Measurements from ENCODE around the gene AGMO.

The AGMO gene

GRCh38 chr7:15457990-15458955, 103.5 kb downstream of the AGMO start:
- DNase-seq (ENCODE audit: low read depth): no peak

GRCh38 chr7:15452670-15453069, 109.1 kb downstream of the AGMO start:
- no peak for DNase-seq (ENCODE audit: low read depth)

- DNase-seq (ENCODE audit: low read depth): no peak
Measured at GRCh38 chr7:15446722-15447121, 115.1 kb downstream of the AGMO start.

GRCh38 chr7:15446280-15446679, 115.5 kb downstream of the AGMO start:
- DNase-seq (ENCODE audit: low read depth): no peak

- no peak for DNase-seq (ENCODE audit: low read depth)
Measured at GRCh38 chr7:15441915-15442314, 119.9 kb downstream of the AGMO start.

GRCh38 chr7:15440482-15440881, 121.3 kb downstream of the AGMO start:
- DNase-seq (ENCODE audit: low read depth): no peak

GRCh38 chr7:15439853-15440252, 122.0 kb downstream of the AGMO start:
- no peak for DNase-seq (ENCODE audit: low read depth)

GRCh38 chr7:15433151-15433550, 128.7 kb downstream of the AGMO start:
- DNase-seq (ENCODE audit: low read depth): no peak

GRCh38 chr7:15430911-15431310, 130.9 kb downstream of the AGMO start:
- no peak for DNase-seq (ENCODE audit: low read depth)

- DNase-seq (ENCODE audit: low read depth): no peak
Measured at GRCh38 chr7:15430191-15430590, 131.6 kb downstream of the AGMO start.

GRCh38 chr7:15424468-15424867, 137.3 kb downstream of the AGMO start:
- DNase-seq (ENCODE audit: low read depth): no peak

- DNase-seq (ENCODE audit: low read depth): no peak
Measured at GRCh38 chr7:15419596-15419995, 142.2 kb downstream of the AGMO start.

- DNase-seq (ENCODE audit: low read depth): no peak
Measured at GRCh38 chr7:15418264-15418663, 143.6 kb downstream of the AGMO start.

- no peak for DNase-seq (ENCODE audit: low read depth)
Measured at GRCh38 chr7:15417341-15417988, 144.3 kb downstream of the AGMO start.

- no peak for DNase-seq (ENCODE audit: low read depth)
Measured at GRCh38 chr7:15411019-15411418, 150.8 kb downstream of the AGMO start.

- no peak for DNase-seq (ENCODE audit: low read depth)
Measured at GRCh38 chr7:15407910-15408309, 153.9 kb downstream of the AGMO start.

GRCh38 chr7:15403751-15404150, 158.1 kb downstream of the AGMO start:
- DNase-seq (ENCODE audit: low read depth): no peak

GRCh38 chr7:15403315-15403714, 158.5 kb downstream of the AGMO start:
- DNase-seq (ENCODE audit: low read depth): no peak

- DNase-seq (ENCODE audit: low read depth): no peak
Measured at GRCh38 chr7:15402436-15403136, 159.2 kb downstream of the AGMO start.

- no peak for DNase-seq (ENCODE audit: low read depth)
Measured at GRCh38 chr7:15400440-15400839, 161.4 kb downstream of the AGMO start.

- DNase-seq (ENCODE audit: low read depth): no peak
Measured at GRCh38 chr7:15399441-15399840, 162.4 kb downstream of the AGMO start.

- no peak for DNase-seq (ENCODE audit: low read depth)
Measured at GRCh38 chr7:15397922-15398760, 163.7 kb downstream of the AGMO start.

All from stimulated activated CD8-positive, alpha-beta memory T cell treated with anti-CD3 and anti-CD28 coated beads, Interleukin-12 subunit alpha, Interleukin-12 subunit beta, amount 100 ng/mL, for 1 hour (primary cell).